CD8-positive, alpha-beta memory T cell (primary cell): ENCODE measurements around the gene AGAP1. TPM values are rescaled to one million over a fixed set of nuclear protein-coding genes. Genes with fewer than 3 reads are reported as not detected.

Experiments
- CTCF ChIA-PET: fragments of 350-600 bp; sonication (Branson Sonifier 250); formaldehyde crosslinking; loops from one replicate; lab custom pipeline; 2021; ENCODE audit warnings: antibody characterized with exemption; lab: Charles Lee
- POLR2A ChIA-PET: fragments of 350-600 bp; sonication (Branson Sonifier 250); formaldehyde crosslinking; loops from one replicate; lab custom pipeline; 2021; ENCODE audit warnings: antibody characterized with exemption; lab: Charles Lee
- DNase-seq, 5 donors: peaks; one replicate each; pipeline versions ENCODE4 v3.0.0 to v3.0.0-alpha.2; 2020 to 2022; ENCODE audit warnings: mixed read lengths in 1 of 5
- H3K27ac ChIP-seq: one replicate; pipeline ENCODE4 v1.7.0; 2013; ENCODE audit warnings: low read depth, mild to moderate bottlenecking, low read length, moderate library complexity
- H3K27me3 ChIP-seq: 2 replicates; pipeline ENCODE4 v1.7.0; 2013; ENCODE audit warnings: low read length, mild to moderate bottlenecking; ENCODE audit not compliant: insufficient read depth, poor library complexity, severe bottlenecking
- H3K36me3 ChIP-seq: 2 replicates; pipeline ENCODE4 v1.7.0; 2013; ENCODE audit warnings: mild to moderate bottlenecking, low read length, moderate library complexity; ENCODE audit not compliant: insufficient read depth
- H3K4me1 ChIP-seq: 2 replicates; pipeline ENCODE4 v1.7.0; 2013; ENCODE audit warnings: mild to moderate bottlenecking, low read length, moderate library complexity; ENCODE audit not compliant: insufficient read depth
- H3K4me3 ChIP-seq: 2 replicates; pipeline ENCODE4 v1.7.0; 2013; ENCODE audit warnings: mild to moderate bottlenecking, low read length
- H3K9me3 ChIP-seq: 2 replicates; pipeline ENCODE4 v1.7.0; 2013; ENCODE audit warnings: mild to moderate bottlenecking, low read length
- H3K27ac Mint-ChIP-seq, 8 donors: one replicate each; pipeline ENCODE4 v1.8.0; 2020 to 2021; ENCODE audit warnings: mixed read lengths in 8 of 8, mild to moderate bottlenecking in 6 of 8, inconsistent platforms in 3 of 8, moderate library complexity in 3 of 8
- H3K27me3 Mint-ChIP-seq, 2 donors: one replicate each; pipeline ENCODE4 v1.8.0; 2020 to 2021; ENCODE audit warnings: mixed read lengths in 2 of 2, mild to moderate bottlenecking in 1 of 2, moderate library complexity in 1 of 2
- H3K36me3 Mint-ChIP-seq, 3 donors: one replicate each; pipeline ENCODE4 v1.8.0; 2020 to 2021; ENCODE audit warnings: mixed read lengths in 3 of 3, inconsistent platforms in 1 of 3, mild to moderate bottlenecking in 1 of 3
- H3K4me1 Mint-ChIP-seq, 3 donors: one replicate each; pipeline ENCODE4 v1.8.0; 2020 to 2021; ENCODE audit warnings: mixed read lengths in 3 of 3, inconsistent platforms in 1 of 3, mild to moderate bottlenecking in 1 of 3
- H3K4me3 Mint-ChIP-seq, 7 donors: one replicate each; pipeline ENCODE4 v1.8.0; 2020 to 2021; ENCODE audit warnings: mixed read lengths in 7 of 7, mild to moderate bottlenecking in 6 of 7, moderate library complexity in 4 of 7, inconsistent platforms in 2 of 7
- H3K9me3 Mint-ChIP-seq, 5 donors: one replicate each; pipeline ENCODE4 v1.8.0; 2020 to 2022; ENCODE audit warnings: mixed read lengths in 5 of 5, mild to moderate bottlenecking in 3 of 5, moderate library complexity in 2 of 5, inconsistent platforms in 1 of 5
- polyA plus RNA-seq: library from polyadenylated mRNA; unstranded; fragments of 300-500 nt; fragmentation: Illumina TruSeq; gene quantifications from one replicate; pipeline ENCODE4 v1.2.3, GENCODE V29; 2021
- total RNA-seq, 2 experiments: library from RNA; stranded (reverse); gene quantifications; one replicate each; pipeline ENCODE4 v1.2.3, GENCODE V29; 2021

The AGAP1 gene
- total and polyA plus RNA-seq, 3 experiments from 2014 or later: 1.2 to 3.3 (median 2.7) TPM

- peaks cover under 1 to 23% (median 6%) of the 10 kb centered on the region in 3 donors for H3K4me1 Mint-ChIP-seq
- Histone ChIP-seq H3K4me1 (peaks cover under 1% of the 10 kb centered on the region), H3K4me3 (no peak overlapping the region), H3K9me3 (no peaks in the 10 kb centered on the region), H3K27me3 (no peaks in the 10 kb centered on the region), H3K27ac (no peak overlapping the region), H3K36me3 (no peaks in the 10 kb centered on the region)
- no peaks in the 10 kb centered on the region for H3K36me3 Mint-ChIP-seq
- H3K4me3 Mint-ChIP-seq: no peak overlapping the region
- peak overlapping the region in 1 of 8 donors; percentile 77 for H3K27ac Mint-ChIP-seq
- ChIA-PET CTCF (no interaction called here), POLR2A (no interaction called here)
- DNase-seq: no peak
- H3K27me3 Mint-ChIP-seq: no peaks in the 10 kb centered on the region
- no peaks in the 10 kb centered on the region for H3K9me3 Mint-ChIP-seq
Observed at GRCh38 chr2:235679471-235679870, 185.6 kb downstream of the AGAP1 start.

GRCh38 chr2:235685024-235685721 lies 191.3 kb downstream of the AGAP1 start:
- Histone ChIP-seq H3K4me3 (no peak overlapping the region), H3K27me3 (no peaks in the 10 kb centered on the region), H3K9me3 (no peaks in the 10 kb centered on the region), H3K4me1 (peaks cover 17% of the 10 kb centered on the region), H3K27ac (no peak overlapping the region), H3K36me3 (no peaks in the 10 kb centered on the region)
- Mint-ChIP-seq H3K27me3 (peaks cover 3 to 6% of the 10 kb centered on the region in 2 donors), H3K4me3 (peak overlapping the region in 6 of 7 donors; percentile 34 to 83 (median 69)), H3K27ac (peak overlapping the region in 7 of 8 donors; percentile 44 to 95 (median 88)), H3K9me3 (no peaks in the 10 kb centered on the region), H3K4me1 (peaks cover 19 to 34% (median 25%) of the 10 kb centered on the region in 3 donors), H3K36me3 (peaks cover 0 to 1% (median 0%) of the 10 kb centered on the region in 3 donors)
- DNase-seq: peak in 1 of 5 donors; percentile 12
- ChIA-PET POLR2A (no interaction called here), CTCF (no interaction called here)

DNA sequence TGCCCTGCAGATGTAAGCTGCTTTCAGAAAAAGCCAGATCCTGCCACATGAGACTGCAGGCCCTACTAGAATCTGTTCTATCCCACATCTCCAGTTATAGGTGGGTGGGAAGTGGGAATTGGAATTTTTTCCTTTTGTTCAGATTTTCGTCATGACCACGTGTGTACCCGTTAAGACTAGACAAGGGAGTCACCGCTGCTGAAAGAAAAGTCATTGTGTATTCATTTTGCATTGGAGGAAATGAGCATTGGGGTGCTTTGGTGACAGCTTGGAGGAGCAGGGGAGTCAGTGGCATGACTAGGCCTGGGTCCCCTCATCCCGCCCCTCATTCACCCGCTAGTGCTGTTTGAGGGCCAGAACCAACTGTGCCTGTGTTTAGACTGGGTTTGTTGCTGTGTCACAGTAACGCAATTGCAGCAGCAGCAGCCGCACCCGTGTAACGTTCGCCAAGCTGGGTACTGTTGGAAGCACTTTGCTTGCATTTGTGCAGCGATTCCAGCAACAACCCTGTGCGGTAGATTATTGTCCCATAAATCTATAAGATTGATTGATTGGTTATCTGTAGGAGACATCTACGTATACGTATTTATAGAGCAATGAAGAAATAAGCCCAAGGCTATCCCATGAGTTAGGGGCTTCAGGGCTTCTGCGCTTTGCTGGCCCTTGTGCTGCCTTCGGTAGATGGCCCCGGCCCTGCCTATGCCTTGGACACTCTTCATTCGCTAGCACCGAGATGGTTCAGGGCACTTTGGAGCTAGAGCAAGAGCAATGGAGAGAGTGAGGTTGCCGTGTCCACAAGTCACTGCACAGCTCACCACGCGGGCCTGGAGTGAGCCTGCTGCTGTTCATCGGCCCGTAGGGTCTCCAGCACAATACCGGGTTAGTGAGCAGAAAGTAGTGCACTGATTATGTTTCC lies 194.9 kb downstream of the AGAP1 start:
- H3K27ac ChIP-seq: no peak overlapping the region
- Mint-ChIP-seq H3K4me3 (peak overlapping the region in 1 of 7 donors; percentile 9), H3K4me1 (peaks cover 19 to 34% (median 29%) of the 10 kb centered on the region in 3 donors), H3K9me3 (no peaks in the 10 kb centered on the region), H3K27me3 (peaks cover 3 to 9% of the 10 kb centered on the region in 2 donors), H3K27ac (peak overlapping the region in 3 of 8 donors; percentile 16 to 60 (median 51)), H3K36me3 (peaks cover 0 to 1% (median 0%) of the 10 kb centered on the region in 3 donors)
- peaks cover 17% of the 10 kb centered on the region for H3K4me1 ChIP-seq
- CTCF ChIA-PET: no interaction called here
- no peaks in the 10 kb centered on the region for H3K27me3 ChIP-seq
- POLR2A ChIA-PET: no interaction called here
- no peak overlapping the region for H3K4me3 ChIP-seq
- H3K36me3 ChIP-seq: no peaks in the 10 kb centered on the region
- no peaks in the 10 kb centered on the region for H3K9me3 ChIP-seq
- no peak for DNase-seq

DNA sequence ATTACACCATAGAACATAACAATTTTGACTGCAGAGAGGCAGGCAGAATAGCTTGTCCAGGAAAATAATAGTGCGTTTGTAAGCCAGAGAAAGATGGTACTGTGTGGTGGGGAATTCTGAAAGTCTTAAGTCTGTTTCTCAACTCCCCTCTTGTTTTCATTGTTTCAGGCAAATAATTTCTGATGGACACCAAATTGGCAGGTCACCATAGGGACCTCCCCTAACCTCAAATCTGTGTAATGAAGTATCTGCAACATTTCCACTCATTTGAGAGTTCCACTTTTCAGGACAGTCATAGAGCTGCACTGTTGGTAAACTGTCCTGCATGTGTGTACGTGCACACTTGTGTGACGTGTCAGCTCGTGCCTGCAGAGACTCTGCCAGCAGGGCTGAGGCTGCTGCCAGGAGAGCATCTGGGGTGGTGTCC lies 195.6 kb downstream of the AGAP1 start:
- H3K4me1 Mint-ChIP-seq: peaks cover 19 to 33% (median 29%) of the 10 kb centered on the region in 3 donors
- ChIA-PET CTCF (no interaction called here), POLR2A (no interaction called here)
- no peaks in the 10 kb centered on the region for H3K9me3 Mint-ChIP-seq
- H3K27me3 Mint-ChIP-seq: peaks cover 3 to 9% of the 10 kb centered on the region in 2 donors
- peaks cover 0 to 1% (median 0%) of the 10 kb centered on the region in 3 donors for H3K36me3 Mint-ChIP-seq
- Histone ChIP-seq H3K27ac (no peak overlapping the region), H3K4me1 (peaks cover 16% of the 10 kb centered on the region), H3K4me3 (no peak overlapping the region), H3K9me3 (no peaks in the 10 kb centered on the region), H3K36me3 (no peaks in the 10 kb centered on the region), H3K27me3 (no peaks in the 10 kb centered on the region)
- H3K27ac Mint-ChIP-seq: peak overlapping the region in 2 of 8 donors; percentile 16 to 29
- H3K4me3 Mint-ChIP-seq: no peak overlapping the region
- DNase-seq: no peak

- ChIA-PET CTCF (no interaction called here), POLR2A (no interaction called here)
- H3K4me1 ChIP-seq: peaks cover 8% of the 10 kb centered on the region
- peak overlapping the region in 3 of 8 donors; percentile 17 to 23 (median 19) for H3K27ac Mint-ChIP-seq
- H3K4me1 Mint-ChIP-seq: peaks cover 11 to 25% (median 22%) of the 10 kb centered on the region in 3 donors
- no peak overlapping the region for H3K4me3 ChIP-seq
- H3K36me3 ChIP-seq: no peaks in the 10 kb centered on the region
- no peaks in the 10 kb centered on the region for H3K27me3 ChIP-seq
- H3K27me3 Mint-ChIP-seq: peaks cover 1 to 9% of the 10 kb centered on the region in 2 donors
- peaks cover 0 to 1% (median 0%) of the 10 kb centered on the region in 3 donors for H3K36me3 Mint-ChIP-seq
- H3K4me3 Mint-ChIP-seq: no peak overlapping the region
- H3K9me3 ChIP-seq: no peaks in the 10 kb centered on the region
- H3K27ac ChIP-seq: no peak overlapping the region
- no peak for DNase-seq
- no peaks in the 10 kb centered on the region for H3K9me3 Mint-ChIP-seq
Observed at GRCh38 chr2:235690082-235690808, 196.4 kb downstream of the AGAP1 start.

DNA sequence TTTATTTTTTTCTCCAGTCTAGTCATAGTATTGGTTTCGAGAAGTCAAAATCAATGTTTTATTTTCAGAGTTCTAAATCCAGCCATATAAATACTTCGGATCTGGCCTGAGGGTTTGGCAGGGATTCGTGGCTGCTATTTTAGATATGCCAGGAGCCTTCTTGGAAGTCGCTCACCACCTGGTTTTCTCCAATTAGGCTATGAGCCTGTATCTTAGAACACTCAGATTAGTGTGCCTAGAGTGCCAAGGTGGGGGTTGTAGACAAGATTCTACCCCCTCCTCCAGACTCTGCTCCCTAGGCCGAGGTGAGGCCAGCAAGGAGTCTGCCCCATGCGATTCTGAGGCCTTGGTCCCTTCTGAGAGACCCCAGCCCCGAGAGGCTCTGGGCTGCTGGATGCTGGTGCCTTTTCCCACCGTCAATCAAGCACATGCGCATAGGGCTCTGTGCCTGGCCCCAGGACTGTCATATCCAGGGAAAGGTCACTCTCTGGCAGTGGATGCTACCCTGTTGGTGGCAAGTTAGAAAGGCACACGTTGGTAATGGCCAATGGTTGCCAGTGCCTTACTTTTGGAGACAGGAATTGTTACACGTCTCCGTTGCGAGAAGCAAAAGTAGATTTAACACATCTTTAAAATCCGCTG lies 197.1 kb downstream of the AGAP1 start:
- Histone ChIP-seq H3K9me3 (no peaks in the 10 kb centered on the region), H3K27ac (no peak overlapping the region), H3K36me3 (no peaks in the 10 kb centered on the region), H3K27me3 (no peaks in the 10 kb centered on the region), H3K4me3 (no peak overlapping the region), H3K4me1 (peaks cover 3% of the 10 kb centered on the region)
- H3K27me3 Mint-ChIP-seq: peaks cover 1 to 9% of the 10 kb centered on the region in 2 donors
- ChIA-PET POLR2A (no interaction called here), CTCF (no interaction called here)
- peak overlapping the region in 2 of 8 donors; percentile 19 to 23 for H3K27ac Mint-ChIP-seq
- H3K36me3 Mint-ChIP-seq: peaks cover 0 to 1% (median 0%) of the 10 kb centered on the region in 3 donors
- no peak overlapping the region for H3K4me3 Mint-ChIP-seq
- DNase-seq: no peak
- H3K4me1 Mint-ChIP-seq: peaks cover 4 to 18% (median 15%) of the 10 kb centered on the region in 3 donors
- H3K9me3 Mint-ChIP-seq: no peaks in the 10 kb centered on the region

DNA sequence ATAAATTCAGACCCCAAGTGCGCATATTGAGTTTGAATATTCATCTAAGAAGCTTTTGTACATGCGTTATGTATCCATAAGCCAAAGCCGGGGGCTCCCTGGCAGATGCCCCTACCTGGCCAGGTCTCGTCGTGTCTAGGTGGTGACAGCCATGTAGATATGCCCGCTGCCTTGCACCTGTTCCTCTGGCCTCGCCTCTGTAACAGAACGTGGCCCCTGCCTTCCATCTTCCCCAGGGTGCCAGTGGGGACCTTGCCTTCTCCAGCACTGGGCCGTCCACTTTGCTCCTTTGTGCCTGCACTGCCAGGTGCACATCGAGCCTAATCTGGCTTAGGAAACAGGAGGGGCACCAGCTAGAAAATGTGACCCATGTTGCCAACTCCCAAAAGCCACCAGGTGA lies 198.2 kb downstream of the AGAP1 start:
- H3K4me3 ChIP-seq: no peak overlapping the region
- POLR2A ChIA-PET: no interaction called here

More for the DNA sequence above, 198.2 kb downstream of the AGAP1 start:
- H3K36me3 ChIP-seq: no peaks in the 10 kb centered on the region
- no peaks in the 10 kb centered on the region for H3K9me3 ChIP-seq
- H3K27me3 ChIP-seq: no peaks in the 10 kb centered on the region
- H3K4me1 ChIP-seq: no peaks in the 10 kb centered on the region
- H3K27ac ChIP-seq: no peak overlapping the region
- H3K27ac Mint-ChIP-seq: no peak overlapping the region
- no peak overlapping the region for H3K4me3 Mint-ChIP-seq
- peaks cover 1 to 9% of the 10 kb centered on the region in 2 donors for H3K27me3 Mint-ChIP-seq
- no peak for DNase-seq
- H3K4me1 Mint-ChIP-seq: peaks cover 0 to 11% (median 10%) of the 10 kb centered on the region in 3 donors
- no peaks in the 10 kb centered on the region for H3K9me3 Mint-ChIP-seq
- H3K36me3 Mint-ChIP-seq: peaks cover 0 to 1% (median 0%) of the 10 kb centered on the region in 3 donors
- CTCF ChIA-PET: no interaction called here
